HCT116 (cell line): Measurements from ENCODE around the gene SRPK2. TPM values are rescaled to one million over a fixed set of nuclear protein-coding genes. Genes with fewer than 3 reads are reported as not detected.

Experiments
- ATAC-seq: fragments of 200-7000 bp; cut with Tn5 transposase; 2 replicates; pipeline ENCODE4 v1.9.1; 2020; ENCODE audit warnings: mild to moderate bottlenecking, moderate library complexity
- BruUV-seq: library from RNA; stranded (reverse); fragments of 400-500 nt; replicated peaks from 2 replicates; lab custom pipeline; 2021; lab: Mats Ljungman, UMichigan
- CTCF ChIA-PET: fragments of 300-600 bp; sonication (Branson Sonifier 250); formaldehyde crosslinking; loops from one replicate; lab custom pipeline; 2021; ENCODE audit warnings: antibody characterized with exemption; lab: Charles Lee
- POLR2A ChIA-PET: fragments of 300-600, 350-600 bp; sonication (Branson Sonifier 250); formaldehyde crosslinking; loops from one replicate; lab custom pipeline; 2021; ENCODE audit warnings: antibody characterized with exemption; lab: Charles Lee
- RAD21 ChIA-PET, 2 experiments: fragments of 300-600 bp; sonication (Branson Sonifier 250); formaldehyde crosslinking; loops; one replicate each; lab custom pipeline; 2023; ENCODE audit warnings: low total read pairs in 2 of 2; ENCODE audit not compliant: uncharacterized antibody in 2 of 2, unreplicated experiment in 2 of 2, low non-redundant PET in 1 of 2; lab: Charles Lee
- DNase-seq: peaks from one replicate; pipeline ENCODE4 v3.0.0-alpha.2; 2010; ENCODE audit warnings: low read depth, low spot score
- H2AFZ ChIP-seq: fragments of 200-600 bp; shearing (Covaris generic), sonication (generic); 2 replicates; pipeline ENCODE4 v1.6.1; 2017; ENCODE audit warnings: low read depth, mixed run types, mixed read lengths, antibody characterized with exemption, low read length; ENCODE audit not compliant: poor library complexity, severe bottlenecking
- H3K27ac ChIP-seq: 2 replicates; pipeline ENCODE4 v1.5.1; 2012; ENCODE audit warnings: low read depth, low read length
- H3K27me3 ChIP-seq: fragments of 200-600 bp; sonication (generic); 2 replicates; pipeline ENCODE4 v1.6.1; 2016; ENCODE audit warnings: mixed run types, low read length, mixed read lengths; ENCODE audit not compliant: insufficient read depth
- H3K36me3 ChIP-seq, 2 experiments: fragments of 200-500 bp in 1 of 2; fragments of 200-600 bp in 1 of 2; sonication (Bioruptor generic) in 1 of 2; sonication (generic) in 1 of 2; 2 replicates each; pipeline versions ENCODE4 v1.5.1 to v1.6.1; 2014 to 2016; ENCODE audit warnings: low read length in 2 of 2, inconsistent platforms in 1 of 2, mixed read lengths in 1 of 2, mixed run types in 1 of 2; ENCODE audit not compliant: insufficient read depth in 2 of 2, control insufficient read depth in 1 of 2
- H3K4me1 ChIP-seq, 2 experiments: fragments of 200-600 bp in 1 of 2; sonication (generic) in 1 of 2; 2 replicates each; pipeline versions ENCODE4 v1.5.1 to v1.6.1; 2012 to 2017; ENCODE audit warnings: low read length in 2 of 2, inconsistent platforms in 1 of 2, mild to moderate bottlenecking in 1 of 2, mixed read lengths in 1 of 2, mixed run types in 1 of 2, moderate library complexity in 1 of 2; ENCODE audit not compliant: insufficient read depth in 2 of 2, control insufficient read depth in 1 of 2
- H3K4me2 ChIP-seq: fragments of 200-600 bp; sonication (generic); 2 replicates; pipeline ENCODE4 v1.6.1; 2017; ENCODE audit warnings: mixed run types, low read length, mixed read lengths
- H3K4me3 ChIP-seq, 2 experiments: fragments of 200-600 bp in 1 of 2; sonication (generic) in 1 of 2; replicated peaks in 1 of 2; 2 replicates each; pipeline ENCODE4 v1.5.1; 2011 to 2016; ENCODE audit warnings: low read length in 2 of 2, control low read depth in 1 of 2, low read depth in 1 of 2, mild to moderate bottlenecking in 1 of 2, mixed read lengths in 1 of 2, mixed run types in 1 of 2
- H3K79me2 ChIP-seq: fragments of 200-600 bp; sonication (generic); 2 replicates; pipeline ENCODE4 v1.6.1; 2017; ENCODE audit warnings: mild to moderate bottlenecking, mixed run types, low read length, moderate library complexity, mixed read lengths; ENCODE audit not compliant: insufficient read depth
- H3K9ac ChIP-seq: fragments of 200-600 bp; sonication (generic); 2 replicates; pipeline ENCODE4 v1.6.1; 2016; ENCODE audit warnings: low read length, mixed read lengths
- H3K9me2 ChIP-seq: fragments of 200-600 bp; sonication (generic), shearing (Covaris generic); 2 replicates; pipeline ENCODE4 v1.6.1; 2017; ENCODE audit warnings: mixed run types, mild to moderate bottlenecking, moderate library complexity; ENCODE audit not compliant: insufficient read depth
- H3K9me3 ChIP-seq, 2 experiments: fragments of 200-500 bp in 1 of 2; fragments of 200-600 bp in 1 of 2; sonication (Bioruptor generic) in 1 of 2; sonication (generic) in 1 of 2; 2 replicates each; pipeline ENCODE4 v1.6.1; 2014 to 2017; ENCODE audit warnings: low read length in 2 of 2, mixed read lengths in 2 of 2, inconsistent platforms in 1 of 2, low read depth in 1 of 2, mild to moderate bottlenecking in 1 of 2, mixed run types in 1 of 2, moderate library complexity in 1 of 2; ENCODE audit not compliant: control insufficient read depth in 1 of 2, insufficient read depth in 1 of 2
- H4K20me1 ChIP-seq: fragments of 200-600 bp; sonication (generic), shearing (Covaris generic); 2 replicates; pipeline ENCODE4 v1.6.1; 2017; ENCODE audit warnings: mixed run types, mild to moderate bottlenecking, moderate library complexity; ENCODE audit not compliant: insufficient read depth
- CEBPB ChIP-seq: IDR thresholded peaks from 2 replicates; pipeline ENCODE4 v1.6.1; 2012; ENCODE audit warnings: low read depth
- EZH2 ChIP-seq: fragments of 200-600 bp; sonication (generic); IDR thresholded peaks from 2 replicates; pipeline ENCODE4 v1.6.1; 2017; ENCODE audit warnings: antibody characterized with exemption, mixed run types
- FOSL1 ChIP-seq: IDR thresholded peaks from 2 replicates; pipeline ENCODE4 v1.6.1; 2012; ENCODE audit warnings: low read depth
- POLR2AphosphoS5 ChIP-seq: IDR thresholded peaks from 2 replicates; pipeline ENCODE4 v1.6.1; 2011; ENCODE audit warnings: mild to moderate bottlenecking, low read depth, low read length, moderate library complexity
- RAD21 ChIP-seq: IDR thresholded peaks from 2 replicates; pipeline ENCODE4 v1.6.1; 2012; ENCODE audit warnings: low read depth, mild to moderate bottlenecking
- SIN3A ChIP-seq: IDR thresholded peaks from 2 replicates; pipeline ENCODE4 v1.6.1; 2012; ENCODE audit warnings: low read depth
- TCF7L2 ChIP-seq: IDR thresholded peaks from 2 replicates; pipeline ENCODE4 v1.7.0; 2011; ENCODE audit warnings: borderline replicate concordance, inconsistent platforms; ENCODE audit not compliant: insufficient read depth, insufficient read length; ENCODE audit errors: extremely low read depth
- ZBTB33 ChIP-seq: IDR thresholded peaks from 2 replicates; pipeline ENCODE4 v1.6.1; 2011; ENCODE audit warnings: mild to moderate bottlenecking, low read length, moderate library complexity; ENCODE audit not compliant: insufficient replicate concordance; ENCODE audit errors: extremely low read depth
- ZNF274 ChIP-seq: fragments of 200-500 bp; sonication (Bioruptor generic); IDR thresholded peaks from 2 replicates; pipeline ENCODE4 v1.6.1; 2014; ENCODE audit warnings: mild to moderate bottlenecking, low read depth, low read length, inconsistent platforms
- intact Hi-C: fragments of 100-400 bp; cut with micrococcal nuclease; formaldehyde crosslinking; loops from 2 replicates; pipeline ENCODE4 v1.10.0; 2022
- total RNA-seq: library from RNA; stranded (reverse); gene quantifications from one replicate; pipeline ENCODE4 v1.2.1, GENCODE V29; 2021; ENCODE audit not compliant: unreplicated experiment
- TF ChIP-seq, protein P1 (sequence below): IDR thresholded peaks from 2 replicates; pipeline ENCODE4 v1.6.1; 2012; ENCODE audit warnings: low read depth

Gene SRPK2
- total RNA-seq, 1 experiment from 2014 or later = 37.4 TPM

- intact Hi-C loops = no loop called here
- no peaks in the 10 kb centered on the region for H3K9me3 ChIP-seq
- H3K4me2 ChIP-seq = no peak overlapping the region
- H3K79me2 ChIP-seq = no peaks in the 10 kb centered on the region
- TF ChIP-seq SIN3A (no peak), ZNF274 (no peak), CEBPB (no peak), TCF7L2 (no peak)
- TF ChIP-seq, protein P1, sequence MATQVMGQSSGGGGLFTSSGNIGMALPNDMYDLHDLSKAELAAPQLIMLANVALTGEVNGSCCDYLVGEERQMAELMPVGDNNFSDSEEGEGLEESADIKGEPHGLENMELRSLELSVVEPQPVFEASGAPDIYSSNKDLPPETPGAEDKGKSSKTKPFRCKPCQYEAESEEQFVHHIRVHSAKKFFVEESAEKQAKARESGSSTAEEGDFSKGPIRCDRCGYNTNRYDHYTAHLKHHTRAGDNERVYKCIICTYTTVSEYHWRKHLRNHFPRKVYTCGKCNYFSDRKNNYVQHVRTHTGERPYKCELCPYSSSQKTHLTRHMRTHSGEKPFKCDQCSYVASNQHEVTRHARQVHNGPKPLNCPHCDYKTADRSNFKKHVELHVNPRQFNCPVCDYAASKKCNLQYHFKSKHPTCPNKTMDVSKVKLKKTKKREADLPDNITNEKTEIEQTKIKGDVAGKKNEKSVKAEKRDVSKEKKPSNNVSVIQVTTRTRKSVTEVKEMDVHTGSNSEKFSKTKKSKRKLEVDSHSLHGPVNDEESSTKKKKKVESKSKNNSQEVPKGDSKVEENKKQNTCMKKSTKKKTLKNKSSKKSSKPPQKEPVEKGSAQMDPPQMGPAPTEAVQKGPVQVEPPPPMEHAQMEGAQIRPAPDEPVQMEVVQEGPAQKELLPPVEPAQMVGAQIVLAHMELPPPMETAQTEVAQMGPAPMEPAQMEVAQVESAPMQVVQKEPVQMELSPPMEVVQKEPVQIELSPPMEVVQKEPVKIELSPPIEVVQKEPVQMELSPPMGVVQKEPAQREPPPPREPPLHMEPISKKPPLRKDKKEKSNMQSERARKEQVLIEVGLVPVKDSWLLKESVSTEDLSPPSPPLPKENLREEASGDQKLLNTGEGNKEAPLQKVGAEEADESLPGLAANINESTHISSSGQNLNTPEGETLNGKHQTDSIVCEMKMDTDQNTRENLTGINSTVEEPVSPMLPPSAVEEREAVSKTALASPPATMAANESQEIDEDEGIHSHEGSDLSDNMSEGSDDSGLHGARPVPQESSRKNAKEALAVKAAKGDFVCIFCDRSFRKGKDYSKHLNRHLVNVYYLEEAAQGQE = no peak
- H3K36me3 ChIP-seq = no peaks in the 10 kb centered on the region
- ChIA-PET CTCF (no interaction called here), POLR2A (no interaction called here), RAD21 (no interaction called here)
- no peak for ATAC-seq
- H3K27ac ChIP-seq = no peak overlapping the region
- H3K4me3 ChIP-seq = no peak overlapping the region
- no peaks in the 10 kb centered on the region for H3K9me2 ChIP-seq
- DNase-seq = no peak
- H3K27me3 ChIP-seq = no peaks in the 10 kb centered on the region
- H3K4me1 ChIP-seq = peaks cover 0 to 14% of the 10 kb centered on the region in 2 experiments; a peak in 2 of 4 replicates
- BruUV-seq = no TSS peak
- no peak overlapping the region for H3K9ac ChIP-seq
- H2AFZ ChIP-seq = no peak overlapping the region
- H4K20me1 ChIP-seq = no peaks in the 10 kb centered on the region
Observed at GRCh38 chr7:105151152-105151551, 237.6 kb downstream of the SRPK2 start.

DNA sequence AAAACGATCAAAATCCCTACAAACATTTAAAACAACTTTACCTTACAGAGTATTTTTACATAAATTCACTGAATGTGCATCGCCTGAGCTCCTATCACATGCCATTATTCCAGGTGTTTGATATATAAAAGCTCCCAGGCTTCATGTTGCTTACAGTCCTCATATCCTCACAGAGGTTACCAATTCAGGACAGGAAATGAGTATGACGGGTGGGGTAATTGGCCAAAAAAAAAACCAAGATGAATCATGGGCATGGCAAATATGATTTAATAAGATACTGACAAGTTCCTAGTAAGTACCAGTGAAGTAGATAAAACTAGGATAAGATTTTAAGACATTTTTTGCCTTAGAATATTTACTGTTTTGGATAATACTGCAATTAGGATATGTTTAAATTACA lies 238.9 kb downstream of the SRPK2 start:
- no peaks in the 10 kb centered on the region for H3K36me3 ChIP-seq
- no peak overlapping the region for H3K9ac ChIP-seq
- no peak overlapping the region for H3K4me3 ChIP-seq
- intact Hi-C loops = no loop called here
- no peaks in the 10 kb centered on the region for H3K79me2 ChIP-seq
- ATAC-seq (no peak), DNase-seq (peak; percentile 13)
- no peaks in the 10 kb centered on the region for H3K9me2 ChIP-seq
- ChIA-PET RAD21 (no interaction called here), CTCF (no interaction called here), POLR2A (no interaction called here)
- no peak overlapping the region for H2AFZ ChIP-seq
- peaks cover 0 to 14% of the 10 kb centered on the region in 2 experiments; a peak in 2 of 4 replicates for H3K4me1 ChIP-seq
- no peak overlapping the region for H3K27ac ChIP-seq
- no peaks in the 10 kb centered on the region for H4K20me1 ChIP-seq
- peak overlapping the region; percentile 45 for H3K4me2 ChIP-seq
- no TSS peak for BruUV-seq
- no peaks in the 10 kb centered on the region for H3K9me3 ChIP-seq
- no peaks in the 10 kb centered on the region for H3K27me3 ChIP-seq
- TF ChIP-seq, protein P1 = no peak
- TF ChIP-seq FOSL1 (peak; percentile 67), RAD21 (no peak), EZH2 (no peak), ZBTB33 (no peak), POLR2AphosphoS5 (no peak), ZNF274 (no peak)
